PC-9 (cell line): ENCODE data around the gene OR2F2.

Experiments used
- EZH2 ChIP-seq: fragments of 200-600 bp; sonication (generic); IDR thresholded peaks from 2 replicates; pipeline ENCODE4 v1.8.0; 2017; ENCODE audit warnings: antibody characterized with exemption, low read depth
- TF ChIP-seq, protein P1 (sequence below): fragments of 200-600 bp; sonication (generic); conservative IDR thresholded peaks from 2 replicates; pipeline ENCODE4 v1.6.1; 2017; ENCODE audit warnings: mixed run types, antibody characterized with exemption, mild to moderate bottlenecking, moderate library complexity

DNA sequence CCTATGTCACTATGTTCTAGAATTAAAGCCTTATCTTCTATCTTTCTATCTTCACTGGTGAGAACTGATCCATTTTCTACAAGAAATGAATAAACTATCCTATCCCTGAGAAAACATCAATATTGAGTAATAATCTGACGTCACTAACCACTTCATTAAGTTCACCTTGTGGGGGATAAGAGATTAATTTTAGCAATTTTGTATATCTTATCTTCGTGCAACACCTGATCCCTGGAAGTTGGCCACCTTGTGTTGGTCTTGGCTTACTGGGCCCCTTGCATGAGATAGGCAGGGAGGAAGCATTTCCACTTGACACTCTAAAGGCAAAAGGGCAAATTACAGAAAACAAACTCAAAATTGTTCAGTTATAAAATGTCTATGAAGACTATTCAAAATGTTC lies 45.0 kb downstream of the OR2F2 start:
- TF ChIP-seq, protein P1, sequence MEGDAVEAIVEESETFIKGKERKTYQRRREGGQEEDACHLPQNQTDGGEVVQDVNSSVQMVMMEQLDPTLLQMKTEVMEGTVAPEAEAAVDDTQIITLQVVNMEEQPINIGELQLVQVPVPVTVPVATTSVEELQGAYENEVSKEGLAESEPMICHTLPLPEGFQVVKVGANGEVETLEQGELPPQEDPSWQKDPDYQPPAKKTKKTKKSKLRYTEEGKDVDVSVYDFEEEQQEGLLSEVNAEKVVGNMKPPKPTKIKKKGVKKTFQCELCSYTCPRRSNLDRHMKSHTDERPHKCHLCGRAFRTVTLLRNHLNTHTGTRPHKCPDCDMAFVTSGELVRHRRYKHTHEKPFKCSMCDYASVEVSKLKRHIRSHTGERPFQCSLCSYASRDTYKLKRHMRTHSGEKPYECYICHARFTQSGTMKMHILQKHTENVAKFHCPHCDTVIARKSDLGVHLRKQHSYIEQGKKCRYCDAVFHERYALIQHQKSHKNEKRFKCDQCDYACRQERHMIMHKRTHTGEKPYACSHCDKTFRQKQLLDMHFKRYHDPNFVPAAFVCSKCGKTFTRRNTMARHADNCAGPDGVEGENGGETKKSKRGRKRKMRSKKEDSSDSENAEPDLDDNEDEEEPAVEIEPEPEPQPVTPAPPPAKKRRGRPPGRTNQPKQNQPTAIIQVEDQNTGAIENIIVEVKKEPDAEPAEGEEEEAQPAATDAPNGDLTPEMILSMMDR = no peak
- TF ChIP-seq EZH2 = no peak
